ENCODE data around the gene TINCR. TPM values are rescaled to one million over a fixed set of nuclear protein-coding genes. Genes with fewer than 3 reads are reported as not detected.

The TINCR gene
- total and polyA plus RNA-seq, 9 donors, result 0.11 to 3.4 (median 0.35) TPM

DNA sequence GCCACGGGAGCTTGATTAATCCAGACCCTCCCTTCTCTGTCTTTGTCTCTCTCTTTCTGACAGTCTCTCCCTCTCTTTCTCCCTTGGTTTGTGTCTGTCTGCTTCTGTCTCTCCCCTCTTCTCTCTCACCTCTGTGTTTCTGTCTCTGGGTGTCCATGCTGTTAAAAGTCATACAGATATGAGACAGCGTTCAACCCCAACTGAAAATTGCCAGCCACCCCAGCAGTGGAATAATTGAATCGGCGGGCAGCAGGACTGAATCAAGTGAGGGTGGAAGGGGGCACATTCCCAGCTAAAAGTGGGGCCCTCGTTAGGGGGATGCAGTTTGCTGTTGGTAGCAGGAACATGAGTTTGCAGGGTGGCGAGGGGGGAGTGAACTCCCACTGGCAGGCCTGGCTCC lies 43.7 kb downstream of the TINCR start:
- no peaks in the 10 kb centered on the region for H3K36me3 ChIP-seq
- DNase-seq, result no peak
- no peaks in the 10 kb centered on the region for H3K27me3 ChIP-seq
- H3K4me1 ChIP-seq (ENCODE audit: insufficient read depth), result no peaks in the 10 kb centered on the region
- intact Hi-C loops (cut with DNase I), result no loop called here
- no peak overlapping the region for H3K27ac ChIP-seq
- no peak overlapping the region for H3K4me3 ChIP-seq
- WGBS, 3 donors, result 56 to 57% (median 57%) methylated on average over 6 of the region's 6 CpGs
- H3K9me3 ChIP-seq, result no peaks in the 10 kb centered on the region
- no peak for TF ChIP-seq EP300 (IDR thresholded peaks at IDR 0.05)
- TF ChIP-seq, protein P1, sequence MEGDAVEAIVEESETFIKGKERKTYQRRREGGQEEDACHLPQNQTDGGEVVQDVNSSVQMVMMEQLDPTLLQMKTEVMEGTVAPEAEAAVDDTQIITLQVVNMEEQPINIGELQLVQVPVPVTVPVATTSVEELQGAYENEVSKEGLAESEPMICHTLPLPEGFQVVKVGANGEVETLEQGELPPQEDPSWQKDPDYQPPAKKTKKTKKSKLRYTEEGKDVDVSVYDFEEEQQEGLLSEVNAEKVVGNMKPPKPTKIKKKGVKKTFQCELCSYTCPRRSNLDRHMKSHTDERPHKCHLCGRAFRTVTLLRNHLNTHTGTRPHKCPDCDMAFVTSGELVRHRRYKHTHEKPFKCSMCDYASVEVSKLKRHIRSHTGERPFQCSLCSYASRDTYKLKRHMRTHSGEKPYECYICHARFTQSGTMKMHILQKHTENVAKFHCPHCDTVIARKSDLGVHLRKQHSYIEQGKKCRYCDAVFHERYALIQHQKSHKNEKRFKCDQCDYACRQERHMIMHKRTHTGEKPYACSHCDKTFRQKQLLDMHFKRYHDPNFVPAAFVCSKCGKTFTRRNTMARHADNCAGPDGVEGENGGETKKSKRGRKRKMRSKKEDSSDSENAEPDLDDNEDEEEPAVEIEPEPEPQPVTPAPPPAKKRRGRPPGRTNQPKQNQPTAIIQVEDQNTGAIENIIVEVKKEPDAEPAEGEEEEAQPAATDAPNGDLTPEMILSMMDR (IDR thresholded peaks at IDR 0.05), result no peak
- no peak for TF ChIP-seq POLR2A (IDR thresholded peaks at IDR 0.05)

GRCh38 chr19:5522106-5522505 lies 45.6 kb downstream of the TINCR start:
- no peak for DNase-seq
- TF ChIP-seq EP300 (IDR thresholded peaks at IDR 0.05) (no peak), POLR2A (IDR thresholded peaks at IDR 0.05) (no peak)
- TF ChIP-seq, protein P1 (IDR thresholded peaks at IDR 0.05), result no peak
- intact Hi-C loops (cut with DNase I), result no loop called here
- Histone ChIP-seq H3K4me3 (no peak overlapping the region), H3K4me1 (ENCODE audit: insufficient read depth) (no peaks in the 10 kb centered on the region), H3K9me3 (no peaks in the 10 kb centered on the region), H3K27ac (no peak overlapping the region), H3K27me3 (no peaks in the 10 kb centered on the region), H3K36me3 (no peaks in the 10 kb centered on the region)
- 54 to 60% (median 59%) methylated on average over 11 of the region's 11 CpGs for WGBS, 3 donors

- TF ChIP-seq EP300 (IDR thresholded peaks at IDR 0.05) (no peak), POLR2A (IDR thresholded peaks at IDR 0.05) (no peak)
- TF ChIP-seq, protein P1 (IDR thresholded peaks at IDR 0.05), result no peak
- intact Hi-C loops (cut with DNase I), result no loop called here
- H3K36me3 ChIP-seq, result no peaks in the 10 kb centered on the region
- H3K4me1 ChIP-seq (ENCODE audit: insufficient read depth), result no peaks in the 10 kb centered on the region
- no peak for DNase-seq
- no peak overlapping the region for H3K27ac ChIP-seq
- no peak overlapping the region for H3K4me3 ChIP-seq
- WGBS, 3 donors, result 93 to 95% (median 94%) methylated on average over 4 of the region's 4 CpGs
- H3K9me3 ChIP-seq, result no peaks in the 10 kb centered on the region
- H3K27me3 ChIP-seq, result no peaks in the 10 kb centered on the region
Observed at GRCh38 chr19:5520501-5520900, 47.3 kb downstream of the TINCR start.

DNA sequence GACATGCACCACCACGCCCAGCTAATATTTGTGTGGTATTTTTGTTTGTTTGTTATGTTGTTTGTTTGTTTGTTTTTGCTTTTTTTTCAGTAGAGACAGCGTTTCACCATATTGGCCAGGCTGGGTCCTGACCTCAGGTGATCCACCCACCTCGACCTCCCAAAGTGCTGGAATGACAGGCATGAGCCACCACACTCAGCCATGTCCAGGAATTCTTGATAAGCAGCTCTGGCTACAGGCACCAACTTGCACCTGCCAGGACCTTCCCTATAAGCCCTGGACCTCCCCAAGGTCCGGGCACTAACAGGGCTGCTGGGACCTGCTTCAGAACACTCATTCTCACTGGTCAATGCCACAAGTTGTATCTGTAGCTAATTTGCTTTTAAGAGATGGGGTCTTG lies 48.7 kb downstream of the TINCR start:
- Histone ChIP-seq H3K4me3 (no peak overlapping the region), H3K4me1 (ENCODE audit: insufficient read depth) (no peaks in the 10 kb centered on the region), H3K27ac (no peak overlapping the region), H3K9me3 (no peaks in the 10 kb centered on the region), H3K27me3 (no peaks in the 10 kb centered on the region), H3K36me3 (no peaks in the 10 kb centered on the region)
- 44 to 52% (median 48%) methylated on average over 4 of the region's 4 CpGs for WGBS, 3 donors
- intact Hi-C loops (cut with DNase I), result no loop called here
- no peak for DNase-seq
- TF ChIP-seq EP300 (IDR thresholded peaks at IDR 0.05) (no peak), POLR2A (IDR thresholded peaks at IDR 0.05) (no peak)
- TF ChIP-seq, protein P1 (IDR thresholded peaks at IDR 0.05), result no peak

DNA sequence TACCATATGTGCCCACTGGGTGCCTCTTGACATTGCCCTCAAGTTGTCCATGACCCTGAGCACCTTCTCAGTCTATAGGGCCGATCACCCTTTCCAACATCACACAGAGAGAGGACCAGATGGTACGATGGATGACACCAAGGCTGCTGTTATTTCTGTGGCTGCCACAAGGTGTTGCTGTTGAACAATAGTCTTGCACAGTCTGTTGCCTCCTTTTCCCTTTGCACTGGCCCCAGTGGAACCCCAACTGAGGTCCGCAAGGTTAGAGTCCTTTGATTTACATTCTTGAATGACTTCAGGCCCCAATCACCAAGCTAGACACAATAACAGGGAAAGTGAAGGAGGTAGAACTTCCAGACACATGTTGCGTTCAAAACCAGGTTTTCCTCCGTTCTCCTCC lies 52.0 kb downstream of the TINCR start:
- Histone ChIP-seq H3K9me3 (no peaks in the 10 kb centered on the region), H3K4me1 (ENCODE audit: insufficient read depth) (no peaks in the 10 kb centered on the region), H3K4me3 (no peak overlapping the region), H3K27ac (no peak overlapping the region), H3K27me3 (no peaks in the 10 kb centered on the region), H3K36me3 (no peaks in the 10 kb centered on the region)
- WGBS, 3 donors, result 69 to 78% (median 71%) methylated on average over 5 of the region's 5 CpGs
- no peak for DNase-seq
- intact Hi-C loops (cut with DNase I), result no loop called here
- TF ChIP-seq EP300 (IDR thresholded peaks at IDR 0.05) (no peak), POLR2A (IDR thresholded peaks at IDR 0.05) (no peak)
- TF ChIP-seq, protein P1 (IDR thresholded peaks at IDR 0.05), result no peak

Data from ovary (tissue), 9 donors.